Caco-2 (cell line): ENCODE measurements around the gene PYGO2. TPM values are rescaled to one million over a fixed set of nuclear protein-coding genes. Genes with fewer than 3 reads are reported as not detected.

Experiments
- BruUV-seq: library from RNA; stranded (reverse); fragments of 400-500 nt; replicated peaks from 2 replicates; lab custom pipeline; 2021; lab: Mats Ljungman, UMichigan
- CTCF ChIA-PET: fragments of 300-600 bp; sonication (Branson Sonifier 250); formaldehyde crosslinking; loops from one replicate; lab custom pipeline; 2022; ENCODE audit warnings: antibody characterized with exemption; lab: Charles Lee
- POLR2A ChIA-PET: fragments of 300-600 bp; sonication (Branson Sonifier 250); formaldehyde crosslinking; loops from one replicate; lab custom pipeline; 2022; ENCODE audit warnings: antibody characterized with exemption; lab: Charles Lee
- DNase-seq, 2 experiments: peaks; one replicate each; pipeline versions ENCODE4 v3.0.0 to v3.0.0-alpha.2; 2020 to 2022
- H3K27me3 ChIP-seq: replicated peaks from 2 replicates; pipeline ENCODE4 v1.6.0; 2011; ENCODE audit warnings: low read length; ENCODE audit not compliant: control insufficient read depth, insufficient read depth
- H3K36me3 ChIP-seq: 2 replicates; pipeline ENCODE4 v1.5.1; 2011; ENCODE audit warnings: low read length; ENCODE audit not compliant: control insufficient read depth, insufficient read depth
- H3K4me1 ChIP-seq: fragments of 250-450 bp; sonication (Bioruptor Pico); 2 replicates; pipeline ENCODE4 v1.5.1; 2020; ENCODE audit warnings: mild to moderate bottlenecking
- H3K4me3 ChIP-seq: 2 replicates; pipeline ENCODE4 v1.5.1; 2011; ENCODE audit warnings: low read depth, mild to moderate bottlenecking, control low read depth, low read length
- H3K9me3 ChIP-seq: fragments of 250-450 bp; sonication (Bioruptor Pico); 2 replicates; pipeline ENCODE4 v1.5.1; 2020; ENCODE audit warnings: mild to moderate bottlenecking, moderate library complexity
- H3K27ac Mint-ChIP-seq: one replicate; pipeline ENCODE4 v1.8.0; 2022; ENCODE audit warnings: mixed read lengths; ENCODE audit not compliant: unreplicated experiment
- H3K27me3 Mint-ChIP-seq: one replicate; pipeline ENCODE4 v1.8.0; 2022; ENCODE audit warnings: mixed read lengths; ENCODE audit not compliant: insufficient read depth, unreplicated experiment
- H3K36me3 Mint-ChIP-seq: one replicate; pipeline ENCODE4 v1.8.0; 2022; ENCODE audit warnings: mild to moderate bottlenecking, mixed read lengths; ENCODE audit not compliant: insufficient read depth, unreplicated experiment
- H3K4me1 Mint-ChIP-seq: one replicate; pipeline ENCODE4 v1.8.0; 2022; ENCODE audit warnings: low read depth, mixed read lengths; ENCODE audit not compliant: unreplicated experiment
- H3K4me3 Mint-ChIP-seq: one replicate; pipeline ENCODE4 v1.8.0; 2022; ENCODE audit warnings: mild to moderate bottlenecking, moderate library complexity, mixed read lengths; ENCODE audit not compliant: unreplicated experiment
- H3K9me3 Mint-ChIP-seq: one replicate; pipeline ENCODE4 v1.8.0; 2022; ENCODE audit warnings: mixed read lengths; ENCODE audit not compliant: unreplicated experiment
- intact Hi-C: fragments of 100-400 bp; cut with micrococcal nuclease; formaldehyde crosslinking; loops from one replicate; pipeline ENCODE4 v1.10.0; 2022; ENCODE audit not compliant: unreplicated experiment
- total RNA-seq: library from RNA; stranded (reverse); gene quantifications from 2 replicates; pipeline ENCODE4 v1.2.3, GENCODE V29; 2022
- TF ChIP-seq, protein P1 (sequence below), 2 experiments: fragments of 200-600 bp in 1 of 2; IDR thresholded peaks; 1 replicate in 1 of 2; 2 replicates in 1 of 2; pipeline versions ENCODE4 v1.5.1 to v1.8.0; 2011 to 2022; ENCODE audit warnings: antibody characterized with exemption in 1 of 2, control low read depth in 1 of 2, inconsistent platforms in 1 of 2, low read depth in 1 of 2, low read length in 1 of 2, mild to moderate bottlenecking in 1 of 2, moderate library complexity in 1 of 2; ENCODE audit not compliant: insufficient read depth in 1 of 2, severe bottlenecking in 1 of 2, unreplicated experiment in 1 of 2

PYGO2 gene
- total RNA-seq, 1 experiment from 2014 or later, result 34.9 TPM

DNA sequence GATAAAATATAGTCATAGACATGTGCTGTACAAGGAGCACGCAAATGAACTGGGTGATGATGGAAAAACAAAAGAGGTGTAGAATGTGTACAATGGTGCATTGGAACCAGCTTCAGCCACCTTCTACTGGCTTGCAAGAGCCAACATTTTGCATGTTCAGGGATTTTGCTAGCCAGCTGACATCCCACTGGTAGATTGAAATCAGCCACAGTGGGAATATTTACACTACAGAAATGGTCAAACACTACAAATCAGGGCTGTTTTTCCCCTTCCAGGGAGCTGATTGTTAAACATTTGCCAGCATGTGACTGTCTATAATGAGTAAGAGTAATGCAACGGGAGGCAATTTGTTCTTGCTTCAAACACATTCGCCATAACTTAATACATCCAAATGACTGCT is 48.3 kb downstream of the PYGO2 start:
- CTCF ChIA-PET, result no interaction called here
- no TSS peak for BruUV-seq
- H3K4me3 ChIP-seq, result no peak overlapping the region
- no peaks in the 10 kb centered on the region for H3K36me3 ChIP-seq
- H3K36me3 Mint-ChIP-seq, result no peaks in the 10 kb centered on the region
- POLR2A ChIA-PET, result no interaction called here
- no peaks in the 10 kb centered on the region for H3K4me1 ChIP-seq
- H3K27me3 ChIP-seq, result no peaks in the 10 kb centered on the region
- intact Hi-C loops, result no loop called here
- no peaks in the 10 kb centered on the region for H3K9me3 ChIP-seq
- H3K9me3 Mint-ChIP-seq, result peaks cover 15% of the 10 kb centered on the region
- peaks cover 2% of the 10 kb centered on the region for H3K27me3 Mint-ChIP-seq
- TF ChIP-seq, protein P1, sequence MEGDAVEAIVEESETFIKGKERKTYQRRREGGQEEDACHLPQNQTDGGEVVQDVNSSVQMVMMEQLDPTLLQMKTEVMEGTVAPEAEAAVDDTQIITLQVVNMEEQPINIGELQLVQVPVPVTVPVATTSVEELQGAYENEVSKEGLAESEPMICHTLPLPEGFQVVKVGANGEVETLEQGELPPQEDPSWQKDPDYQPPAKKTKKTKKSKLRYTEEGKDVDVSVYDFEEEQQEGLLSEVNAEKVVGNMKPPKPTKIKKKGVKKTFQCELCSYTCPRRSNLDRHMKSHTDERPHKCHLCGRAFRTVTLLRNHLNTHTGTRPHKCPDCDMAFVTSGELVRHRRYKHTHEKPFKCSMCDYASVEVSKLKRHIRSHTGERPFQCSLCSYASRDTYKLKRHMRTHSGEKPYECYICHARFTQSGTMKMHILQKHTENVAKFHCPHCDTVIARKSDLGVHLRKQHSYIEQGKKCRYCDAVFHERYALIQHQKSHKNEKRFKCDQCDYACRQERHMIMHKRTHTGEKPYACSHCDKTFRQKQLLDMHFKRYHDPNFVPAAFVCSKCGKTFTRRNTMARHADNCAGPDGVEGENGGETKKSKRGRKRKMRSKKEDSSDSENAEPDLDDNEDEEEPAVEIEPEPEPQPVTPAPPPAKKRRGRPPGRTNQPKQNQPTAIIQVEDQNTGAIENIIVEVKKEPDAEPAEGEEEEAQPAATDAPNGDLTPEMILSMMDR (IDR thresholded peaks at IDR 0.05; ENCODE audit: insufficient read depth in 1 of 2, low read depth in 1 of 2, low read length in 1 of 2, severe bottlenecking in 1 of 2, unreplicated experiment in 1 of 2), result no peak
- H3K4me1 Mint-ChIP-seq, result no peaks in the 10 kb centered on the region
- no peak overlapping the region for H3K4me3 Mint-ChIP-seq
- no peak for DNase-seq
- H3K27ac Mint-ChIP-seq, result no peak overlapping the region

DNA sequence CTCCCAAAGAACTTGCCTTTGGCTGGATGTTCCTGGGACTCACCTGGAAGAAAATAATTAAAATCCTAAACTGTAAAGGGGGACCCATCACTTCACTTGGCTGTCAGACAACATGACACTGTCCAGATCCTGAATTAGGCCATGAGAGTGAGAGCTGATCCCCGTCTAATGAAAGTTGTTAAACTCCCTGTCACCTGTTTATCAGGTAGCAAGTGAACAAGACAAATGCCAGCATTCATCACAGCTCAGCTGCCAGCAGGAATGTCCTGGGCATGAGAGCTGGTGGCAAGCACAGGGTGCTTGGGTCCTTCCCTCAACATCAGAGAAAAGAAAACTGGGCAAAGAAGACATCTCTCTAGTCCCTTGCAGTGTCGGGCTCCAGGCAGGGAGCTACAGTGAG is 48.8 kb downstream of the PYGO2 start:
- peaks cover 2% of the 10 kb centered on the region for H3K27me3 Mint-ChIP-seq
- no peaks in the 10 kb centered on the region for H3K4me1 Mint-ChIP-seq
- intact Hi-C loops, result no loop called here
- ChIA-PET POLR2A (no interaction called here), CTCF (interaction anchor here (0.5 kb wide), 1 partner anchor 138 kb away, joined by 3 read pairs; the partner anchor contains the start of gene ADAM15)
- DNase-seq, result no peak
- H3K36me3 ChIP-seq, result no peaks in the 10 kb centered on the region
- TF ChIP-seq, protein P1 (IDR thresholded peaks at IDR 0.05; ENCODE audit: insufficient read depth in 1 of 2, low read depth in 1 of 2, low read length in 1 of 2, severe bottlenecking in 1 of 2, unreplicated experiment in 1 of 2), result no peak
- H3K9me3 ChIP-seq, result no peaks in the 10 kb centered on the region
- H3K4me1 ChIP-seq, result no peaks in the 10 kb centered on the region
- no peak overlapping the region for H3K4me3 Mint-ChIP-seq
- no peaks in the 10 kb centered on the region for H3K36me3 Mint-ChIP-seq
- H3K27me3 ChIP-seq, result no peaks in the 10 kb centered on the region
- H3K9me3 Mint-ChIP-seq, result peaks cover 20% of the 10 kb centered on the region
- no peak overlapping the region for H3K27ac Mint-ChIP-seq
- no TSS peak for BruUV-seq
- no peak overlapping the region for H3K4me3 ChIP-seq

DNA sequence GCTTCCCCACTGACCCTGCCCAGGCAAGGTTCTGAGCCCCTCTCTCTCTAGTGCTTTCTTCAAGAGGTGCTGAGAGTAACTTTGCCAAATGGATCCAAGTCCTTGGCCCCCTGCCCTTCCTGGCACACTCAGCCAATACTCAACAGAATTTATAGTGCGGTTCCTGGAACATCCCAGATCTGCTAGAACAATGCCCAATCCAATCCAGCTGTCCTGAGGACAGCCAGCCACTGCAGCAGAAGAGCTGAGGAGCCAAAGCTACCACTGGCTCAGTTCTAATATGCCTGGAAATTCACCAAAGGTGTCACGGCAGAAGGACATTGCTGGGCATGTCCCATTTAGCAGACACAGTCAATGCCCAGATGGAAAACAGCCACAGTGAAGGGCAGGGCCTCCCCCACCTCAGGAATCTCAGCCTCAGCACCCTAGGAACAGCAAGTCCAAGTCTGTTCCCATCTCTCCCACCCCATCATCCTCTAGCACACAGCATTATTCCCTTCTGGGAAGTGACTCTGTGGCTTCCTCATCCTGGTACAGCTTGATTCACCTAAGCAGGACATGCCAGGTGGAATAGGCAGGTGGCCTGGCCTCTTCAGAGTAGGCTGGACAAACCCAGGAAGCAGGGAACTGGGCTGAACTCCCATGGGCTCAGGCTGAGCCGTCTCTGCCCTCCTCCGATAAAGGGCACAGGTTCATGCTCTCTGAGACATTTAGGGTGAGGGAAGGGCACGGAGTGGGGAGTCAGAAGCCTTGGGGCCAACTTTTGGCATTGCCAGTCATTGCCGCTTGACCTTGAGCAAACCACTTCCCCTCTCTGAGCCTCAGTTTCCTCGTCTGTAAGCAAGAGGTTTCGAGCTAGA is 49.7 kb downstream of the PYGO2 start:
- H3K9me3 Mint-ChIP-seq, result peaks cover 24% of the 10 kb centered on the region
- Histone ChIP-seq H3K4me1 (no peaks in the 10 kb centered on the region), H3K9me3 (no peaks in the 10 kb centered on the region), H3K36me3 (no peaks in the 10 kb centered on the region), H3K4me3 (no peak overlapping the region), H3K27me3 (no peaks in the 10 kb centered on the region)
- intact Hi-C loops, result no loop called here
- H3K4me3 Mint-ChIP-seq, result no peak overlapping the region
- TF ChIP-seq, protein P1 (IDR thresholded peaks at IDR 0.05; ENCODE audit: insufficient read depth in 1 of 2, low read depth in 1 of 2, low read length in 1 of 2, severe bottlenecking in 1 of 2, unreplicated experiment in 1 of 2), result no peak
- H3K27ac Mint-ChIP-seq, result no peak overlapping the region
- CTCF ChIA-PET, result interaction anchor here (0.5 kb wide), 1 partner anchor 139 kb away, joined by 3 read pairs; the partner anchor contains the start of gene ADAM15
- no peak for DNase-seq
- H3K36me3 Mint-ChIP-seq, result no peaks in the 10 kb centered on the region
- BruUV-seq, result no TSS peak
- H3K27me3 Mint-ChIP-seq, result peaks cover 2% of the 10 kb centered on the region
- POLR2A ChIA-PET, result no interaction called here
- H3K4me1 Mint-ChIP-seq, result no peaks in the 10 kb centered on the region
